Measurements from ENCODE around the gene IGFBP7. TPM values are rescaled to one million over a fixed set of nuclear protein-coding genes. Genes with fewer than 3 reads are reported as not detected.

Gene IGFBP7
- total and polyA plus RNA-seq, 2 of the 8 experiments (the other 6 are each of a cell fraction or from before 2014, with no cell fraction given) = 0.17 to 0.48 TPM

DNA sequence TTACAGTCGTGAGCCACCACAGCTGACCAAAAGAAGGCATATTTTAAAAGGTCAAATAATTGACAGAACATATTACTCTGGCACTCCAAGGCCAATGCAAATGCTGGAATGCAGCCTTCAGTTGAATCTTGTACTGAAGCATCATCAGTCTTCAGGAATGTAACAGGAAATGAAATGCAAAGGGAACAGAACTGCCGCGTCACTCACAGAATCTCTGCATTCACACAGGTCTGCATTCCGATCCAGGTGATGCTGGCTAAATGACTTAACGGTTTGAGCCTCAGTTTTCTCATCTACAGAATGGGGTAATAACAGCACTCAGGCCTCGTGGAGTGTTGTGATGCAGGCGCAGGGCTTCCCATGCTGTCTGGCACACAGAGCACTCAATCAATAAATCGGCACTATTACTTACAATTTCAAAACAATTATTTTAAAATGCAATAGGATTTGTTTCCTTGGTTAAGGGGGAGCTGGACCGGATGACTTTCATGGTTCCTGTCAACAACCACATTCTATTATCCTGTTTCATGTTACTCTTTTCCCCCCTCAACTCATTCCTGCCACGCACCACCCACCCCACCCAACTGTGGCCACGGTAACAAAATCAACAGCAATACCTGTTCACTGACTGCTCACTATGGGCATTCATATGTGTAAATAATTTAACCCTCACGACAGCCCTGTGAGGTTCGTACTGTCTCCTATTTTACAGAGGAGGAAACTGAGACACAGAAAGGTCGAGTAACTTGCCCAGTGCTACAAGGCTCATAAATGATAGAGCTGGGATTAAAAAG, 32.4 kb downstream of the IGFBP7 start:
- FAIRE-seq (no peak), DNase-seq (ENCODE audit: low read depth in 1 of 2, low spot score in 2 of 2) (no peak)
- Histone ChIP-seq H3K79me2 (ENCODE audit: control insufficient read depth in 1 of 2, insufficient read depth in 2 of 2, low read length in 2 of 2) (no peaks in the 10 kb centered on the region), H2AK5ac (ENCODE audit: low read depth, low read length) (no peak overlapping the region), H3K36me3 (ENCODE audit: control insufficient read depth in 2 of 4, insufficient read depth in 4 of 4, low read length in 3 of 4) (no peaks in the 10 kb centered on the region), H3K14ac (ENCODE audit: insufficient read length) (no peak overlapping the region), H3K4me3 (ENCODE audit: extremely low read depth in 1 of 4, insufficient read depth in 2 of 4, low read depth in 3 of 4, low read length in 4 of 4) (no peak overlapping the region), H4K91ac (replicated peaks; ENCODE audit: insufficient read length, low read length) (peak overlapping the region; percentile 68), H2AFZ (ENCODE audit: low read length) (no peak overlapping the region), H3K4me1 (replicated peaks in 1 of 4; ENCODE audit: control insufficient read depth in 3 of 4, insufficient read depth in 4 of 4, low read length in 3 of 4) (peaks cover 5 to 6% (median 6%) of the 10 kb centered on the region in 4 experiments; a peak in 6 of 7 replicates), H3K4ac (replicated peaks; ENCODE audit: insufficient read length, low read depth, low read length) (no peak overlapping the region), H2BK15ac (ENCODE audit: low read length) (peak overlapping the region; percentile 40; the same call in 1 of the 2 replicates), H3K9ac (replicated peaks in 1 of 4; ENCODE audit: extremely low read depth in 1 of 4, low read depth in 3 of 4, low read length in 3 of 4) (no peak overlapping the region), H3K9me3 (ENCODE audit: insufficient read depth in 2 of 2, low read depth in 1 of 2, low read length in 1 of 2) (no peaks in the 10 kb centered on the region), H2BK5ac (ENCODE audit: low read depth, low read length) (peak overlapping the region; percentile 67; the same call in 1 of the 2 replicates), H3K27ac (ENCODE audit: low read depth, low read length) (no peak overlapping the region), H2BK120ac (replicated peaks; ENCODE audit: low read depth, low read length) (no peak overlapping the region), H3K27me3 (replicated peaks in 1 of 4; ENCODE audit: control insufficient read depth in 3 of 4, extremely low read depth in 1 of 4, insufficient read depth in 3 of 4, low read length in 3 of 4) (no peaks in the 10 kb centered on the region), H4K8ac (ENCODE audit: extremely low read depth, insufficient read depth, low read length) (peak overlapping the region; percentile 48; the same call in 1 of the 2 replicates), H2BK20ac (ENCODE audit: low read length) (peak overlapping the region; percentile 94; the same call in 1 of the 2 replicates), H3K4me2 (ENCODE audit: insufficient read depth in 1 of 2, low read depth in 2 of 2, low read length in 2 of 2) (peak overlapping the region in 1 of 2 experiments; percentile 48; a peak in 1 of 4 replicates), H4K20me1 (replicated peaks in 1 of 2; ENCODE audit: control insufficient read depth in 1 of 2, insufficient read depth in 2 of 2, low read length in 2 of 2) (no peaks in the 10 kb centered on the region), H3K23me2 (ENCODE audit: low read depth, low read length) (no peaks in the 10 kb centered on the region), H3K23ac (ENCODE audit: insufficient read length) (no peak overlapping the region), H3K79me1 (ENCODE audit: low read depth, low read length) (no peaks in the 10 kb centered on the region), H4K5ac (ENCODE audit: insufficient read length, low read depth, low read length) (no peak overlapping the region), H2BK12ac (ENCODE audit: low read depth, low read length) (peak overlapping the region; percentile 78; the same call in 1 of the 2 replicates), H3K56ac (replicated peaks; ENCODE audit: insufficient read length, low read depth, low read length) (no peak overlapping the region), H3K18ac (ENCODE audit: extremely low read depth, low read length) (no peak overlapping the region)
- POLR2A ChIA-PET (ENCODE audit: partially characterized antibody) = no interaction called here
- CTCF ChIA-PET (ENCODE audit: partially characterized antibody) = interaction anchor here (0.9 to 1.5 kb wide), 3 partner anchors 80 to 87 kb away, joined by 3 to 5 read pairs (median 3); no protein-coding TSS in a partner anchor
- TF ChIP-seq RBBP5 (IDR thresholded peaks at IDR 0.05; ENCODE audit: borderline replicate concordance, low read depth, low read length) (no peak), MAFK (IDR thresholded peaks at IDR 0.05; ENCODE audit: low read depth, low read length) (peak; percentile 73), KDM1A (IDR thresholded peaks at IDR 0.05; ENCODE audit: borderline replicate concordance, low read length) (peak; percentile 94), HDAC2 (IDR thresholded peaks at IDR 0.05; ENCODE audit: borderline replicate concordance in 1 of 2, low read depth in 2 of 2, low read length in 2 of 2) (peak in 1 of 2 experiments; percentile 85; a peak in 1 of 4 replicates), BRCA1 (IDR thresholded peaks at IDR 0.05; ENCODE audit: low read depth, low read length) (no peak), BACH1 (IDR thresholded peaks at IDR 0.05; ENCODE audit: low read length) (peak; percentile 91), POLR2AphosphoS5 (IDR thresholded peaks at IDR 0.05; ENCODE audit: low read depth, low read length) (no peak)
- 88% methylated on average over 14 of the region's 14 CpGs; no CpG with 5 or more reads in 1 of the 2 experiments for WGBS, 2 experiments (ENCODE audit: extremely low coverage in 1 of 2, insufficient coverage in 1 of 2, insufficient read length in 1 of 2, insufficient replicate concordance in 2 of 2, low coverage in 1 of 2, low lambda C conversion rate in 2 of 2, missing lambda C conversion rate in 1 of 2)
